COR-L47 (cell line): ENCODE results near the gene LYPD6B.

Experiments used
- DNase-seq: peaks from one replicate; lab custom pipeline; 2025; lab: John Stamatoyannopoulos, UW

Gene LYPD6B

GRCh38 chr2:149076863-149077412, 38.4 kb downstream of the LYPD6B start:
- DNase-seq, result no peak

GRCh38 chr2:149077861-149078260, 39.4 kb downstream of the LYPD6B start:
- no peak for DNase-seq

GRCh38 chr2:149080099-149080498, 41.6 kb downstream of the LYPD6B start:
- DNase-seq, result no peak

DNA sequence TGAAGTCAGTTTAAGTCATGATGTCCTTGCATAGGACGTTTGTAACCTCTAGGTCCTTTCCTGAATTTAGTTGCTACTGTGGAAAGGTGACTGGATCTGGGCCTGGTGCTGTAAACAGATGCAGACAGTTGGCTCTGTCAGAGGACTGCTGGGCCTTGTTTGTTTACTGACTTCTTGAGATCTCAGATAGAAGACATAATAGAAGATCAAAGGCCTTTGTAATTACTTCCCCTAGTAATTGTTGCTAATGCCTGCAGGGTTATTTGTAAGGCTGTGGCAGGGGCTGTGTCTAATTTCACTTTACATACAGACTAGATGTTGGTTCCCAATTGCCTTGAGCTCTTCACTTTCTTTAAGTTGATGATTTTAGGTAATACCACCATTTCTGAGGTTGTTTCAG, 42.5 kb downstream of the LYPD6B start:
- DNase-seq, result peak; percentile 64

- DNase-seq, result no peak
These were observed 43.6 kb downstream of the LYPD6B start for GRCh38 chr2:149082079-149082478.

- peak; percentile 74 for DNase-seq
These were observed 44.2 kb downstream of the LYPD6B start for GRCh38 chr2:149082735-149083134.

DNA sequence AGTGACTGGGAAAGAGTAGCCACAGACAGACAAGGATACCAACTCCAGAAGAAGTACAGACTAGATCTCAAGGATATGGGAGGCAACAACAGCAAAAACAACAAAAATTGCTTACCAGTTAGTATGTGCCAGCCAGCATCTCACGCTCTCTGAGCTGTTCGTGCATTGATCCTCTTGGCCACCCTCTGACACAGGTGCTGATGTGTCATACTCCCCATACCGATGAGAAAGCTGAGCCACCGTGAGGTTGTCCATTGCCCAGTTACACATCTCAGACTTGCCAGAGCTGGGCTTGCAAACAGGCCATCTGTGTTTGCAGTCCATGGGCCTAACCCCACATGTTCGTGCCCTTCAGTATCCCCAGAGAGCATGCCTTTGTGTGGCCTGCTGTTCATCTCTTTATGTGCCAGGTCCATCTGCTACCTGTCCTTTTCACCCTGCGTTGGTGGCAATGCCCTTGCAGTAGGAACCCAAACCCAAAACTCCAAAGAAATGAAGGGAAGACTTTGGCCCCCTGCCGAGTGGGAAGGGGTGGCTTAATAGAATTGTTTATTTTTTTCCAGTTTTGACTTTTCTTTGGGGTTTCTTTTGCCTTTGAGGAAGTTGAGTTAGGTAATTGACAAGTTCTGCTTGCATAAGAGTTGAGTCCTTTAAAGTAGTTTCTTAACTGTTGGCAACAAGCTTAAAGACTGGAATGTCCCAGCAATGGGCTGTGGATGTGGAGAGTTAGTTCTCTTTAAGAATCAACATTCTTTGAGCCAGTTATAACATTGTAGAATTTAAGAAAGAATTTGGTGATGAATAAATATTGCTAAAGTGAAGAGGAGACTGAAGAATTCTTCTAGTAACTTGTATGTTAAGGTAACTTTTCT, 46.7 kb downstream of the LYPD6B start:
- DNase-seq, result no peak

GRCh38 chr2:149087751-149088150, 49.3 kb downstream of the LYPD6B start:
- no peak for DNase-seq

DNA sequence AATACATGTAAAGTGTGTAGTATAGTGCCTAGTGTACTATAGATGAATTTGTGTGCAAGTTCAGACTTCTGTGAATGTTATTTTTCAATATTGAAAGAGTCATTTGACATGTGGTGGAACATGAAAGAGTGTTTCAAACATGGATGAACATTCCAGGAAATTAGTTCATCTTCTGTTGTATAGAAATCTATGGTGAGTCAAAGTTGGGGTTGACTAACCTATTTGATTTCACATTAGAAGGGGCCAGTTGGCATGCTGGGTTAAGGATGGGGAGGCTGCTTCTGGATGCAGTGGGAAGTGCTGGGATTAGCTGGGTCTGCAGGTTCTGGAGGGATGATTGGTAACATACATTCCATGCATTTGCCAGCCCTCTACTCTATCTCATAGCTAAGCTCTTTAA, 50.6 kb downstream of the LYPD6B start:
- DNase-seq, result no peak

- DNase-seq, result no peak
These were observed 52.2 kb downstream of the LYPD6B start for GRCh38 chr2:149090706-149091105.

GRCh38 chr2:149093579-149093978, 55.1 kb downstream of the LYPD6B start:
- DNase-seq, result no peak

- DNase-seq, result no peak
These were observed 55.9 kb downstream of the LYPD6B start for GRCh38 chr2:149094217-149095015.

DNA sequence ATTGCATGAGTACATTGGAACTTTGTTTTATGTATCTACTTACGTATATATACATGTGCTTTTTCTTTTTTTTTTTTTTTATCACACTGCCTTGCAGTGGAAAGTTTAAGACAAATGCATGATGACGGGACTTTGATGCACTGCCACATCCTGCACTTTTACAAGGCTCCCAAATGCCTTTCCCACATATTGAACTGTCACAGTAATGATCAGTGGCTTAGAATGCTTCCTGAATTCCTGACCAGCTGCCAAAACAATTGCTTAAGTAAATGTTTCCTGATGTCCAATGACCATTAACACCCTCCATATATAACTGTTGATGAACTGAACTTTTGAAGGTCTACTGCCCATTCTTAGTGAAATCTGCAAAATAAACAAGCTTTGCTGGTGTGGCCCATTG, 60.2 kb downstream of the LYPD6B start:
- DNase-seq, result no peak

DNA sequence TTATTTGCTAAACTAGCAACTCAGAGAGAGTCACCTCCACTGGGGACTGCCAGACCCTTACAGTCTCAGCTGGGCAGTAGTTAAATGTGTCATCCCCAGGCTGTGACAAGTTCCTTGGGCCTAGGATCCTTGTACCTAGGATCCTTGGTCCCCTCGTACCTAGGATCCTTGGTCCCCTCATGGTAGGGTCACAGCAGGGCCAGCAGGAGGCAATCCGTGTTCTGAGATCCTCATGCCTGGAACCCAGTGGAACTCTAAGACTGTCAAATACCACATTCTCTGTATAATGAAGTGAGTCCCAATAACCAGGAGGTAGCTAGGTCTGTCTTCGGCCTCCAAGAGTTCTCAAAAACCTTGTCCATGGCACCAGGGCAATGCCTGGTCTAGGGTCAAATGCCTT, 60.8 kb downstream of the LYPD6B start:
- DNase-seq, result no peak

GRCh38 chr2:149100739-149101699, 62.5 kb downstream of the LYPD6B start:
- no peak for DNase-seq

DNA sequence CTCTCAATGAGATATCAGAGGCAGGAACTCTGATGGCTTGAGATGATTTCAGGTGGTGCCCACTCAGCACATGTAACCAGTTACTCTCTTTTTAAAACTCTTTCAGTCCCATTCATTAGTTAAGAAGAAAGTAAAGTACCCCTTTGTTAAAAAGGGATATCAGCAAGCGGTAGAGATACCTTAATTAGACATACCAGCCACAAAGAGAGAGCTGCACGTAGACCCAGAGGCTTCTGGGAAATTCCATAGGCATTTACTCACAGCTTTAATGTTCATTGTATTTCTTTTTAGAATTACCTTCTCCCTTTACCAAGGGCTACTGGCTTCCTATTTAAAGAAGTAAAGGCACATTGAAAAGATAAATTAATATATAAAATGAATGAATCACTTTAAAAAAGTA, 63.3 kb downstream of the LYPD6B start:
- DNase-seq, result no peak

DNA sequence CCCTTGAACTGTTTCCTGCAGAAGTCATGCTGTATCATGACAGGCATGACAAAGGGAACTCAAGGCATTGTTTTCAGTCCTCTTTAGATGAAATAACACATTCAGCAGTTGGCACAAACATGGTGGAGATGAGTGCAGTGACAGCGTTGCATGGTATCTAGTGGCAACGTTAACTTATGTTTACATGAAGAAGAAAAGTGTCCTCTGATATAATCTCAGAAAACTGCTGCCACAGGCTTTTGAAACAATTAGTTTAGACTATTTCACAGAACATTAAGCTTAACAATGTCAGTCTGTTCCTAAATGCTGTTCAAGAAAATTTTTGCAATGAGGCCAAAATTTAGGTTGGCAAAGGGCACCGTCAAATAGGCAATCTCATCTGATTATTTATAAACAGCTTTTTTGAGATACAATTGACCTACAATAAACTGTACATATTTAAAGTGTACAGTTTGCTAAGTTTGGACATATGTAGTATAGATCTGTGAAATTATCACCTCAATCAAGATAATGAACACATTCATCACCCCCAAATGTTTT, 64.7 kb downstream of the LYPD6B start:
- no peak for DNase-seq

DNA sequence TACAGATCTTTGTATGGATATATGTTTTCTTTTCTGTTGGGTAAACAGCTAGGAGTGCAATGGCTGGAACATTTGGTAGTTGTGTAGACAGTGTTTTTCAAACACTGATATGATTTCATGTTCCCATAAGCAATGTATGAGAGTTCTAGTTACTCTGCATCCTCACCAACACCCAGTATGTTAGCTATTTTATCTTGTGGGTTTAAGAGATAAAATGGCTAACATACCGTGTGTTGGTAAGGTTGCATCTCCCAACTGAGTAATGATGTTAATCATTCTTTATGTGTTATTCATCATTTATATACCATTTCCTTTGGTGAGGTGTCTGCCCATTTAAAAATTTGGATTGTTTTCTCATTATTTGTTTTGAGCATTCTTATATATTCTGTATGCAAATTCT, 65.7 kb downstream of the LYPD6B start:
- DNase-seq, result no peak

GRCh38 chr2:149112068-149112467, 73.6 kb downstream of the LYPD6B start:
- no peak for DNase-seq

DNA sequence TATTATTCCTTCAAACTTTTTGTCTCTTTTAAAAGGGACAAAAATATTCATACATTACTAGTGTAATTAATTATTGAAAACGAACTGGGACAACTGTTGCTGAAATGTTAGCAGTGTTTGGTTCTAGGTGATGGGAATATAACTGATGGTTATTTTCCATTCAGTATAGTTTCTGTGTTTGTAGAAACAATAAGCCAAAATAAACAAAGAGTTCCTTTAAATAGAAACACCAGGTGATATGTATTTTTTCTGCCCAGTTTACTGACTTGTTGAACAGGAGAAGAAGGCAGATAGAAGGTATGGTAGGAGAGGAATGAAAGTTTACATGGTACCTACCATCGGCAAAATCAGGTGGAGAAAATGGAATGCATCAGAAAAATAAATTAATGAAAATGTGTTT, 74.2 kb downstream of the LYPD6B start:
- no peak for DNase-seq

DNA sequence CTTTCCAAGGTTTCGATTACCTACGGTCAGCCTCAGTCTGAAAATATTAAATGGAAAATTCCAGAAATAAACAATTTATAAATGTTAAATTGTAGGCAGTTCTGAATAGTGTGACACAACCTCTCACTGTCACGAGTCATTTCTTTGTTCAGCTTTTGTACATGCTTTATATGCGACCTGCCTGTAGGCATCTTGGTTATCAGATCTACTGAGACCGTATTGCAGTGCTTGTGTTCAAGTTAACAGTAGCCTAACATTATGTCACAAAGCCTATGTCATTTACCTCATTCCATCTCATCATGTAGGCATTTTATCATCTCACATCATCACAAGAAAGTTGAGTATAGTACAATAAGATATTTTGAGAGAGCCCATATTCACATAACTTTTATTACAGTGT, 77.3 kb downstream of the LYPD6B start:
- DNase-seq, result no peak

DNA sequence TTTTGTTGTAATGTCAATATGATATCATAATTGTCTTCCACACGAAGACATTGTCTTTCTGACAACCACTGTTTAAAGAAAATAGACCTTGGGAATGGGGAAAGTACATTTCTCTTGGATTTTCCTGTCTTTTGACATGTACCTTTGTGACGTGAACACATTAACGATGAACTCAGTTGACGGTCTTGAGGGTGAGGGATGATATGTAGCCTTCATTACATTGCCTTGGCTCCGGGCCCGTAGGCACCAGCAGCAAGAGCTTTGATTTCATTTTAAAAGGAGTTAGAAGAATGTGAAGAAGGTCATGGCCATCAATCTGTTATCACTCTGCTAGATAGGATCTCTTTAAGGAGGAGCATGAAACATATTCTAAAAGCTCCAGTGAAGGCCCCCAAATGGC, 80.9 kb downstream of the LYPD6B start:
- no peak for DNase-seq
